ENCODE measurements around the gene RAI14. TPM values are rescaled to one million over a fixed set of nuclear protein-coding genes. Genes with fewer than 3 reads are reported as not detected.
"Not testable (repeated sequence)": the region's sequence is repeated elsewhere in the genome, so short reads cannot be mapped to it uniquely, and the experiment has no call there.

Gene RAI14
- total and polyA plus RNA-seq, 4 donors: 16.7 to 91.5 (median 49.3) TPM

GRCh38 chr5:34699155-34700077 lies 43.3 kb downstream of the RAI14 start:
- Histone ChIP-seq H3K4me3 (no peak overlapping the region), H3K4me1 (ENCODE audit: control insufficient read depth in 5 of 5, insufficient read depth in 5 of 5, low read length in 5 of 5) (peaks cover 0 to 9% (median 0%) of the 10 kb centered on the region in 5 donors), H3K9me3 (ENCODE audit: control insufficient read depth in 4 of 4, insufficient read depth in 3 of 4, low read length in 3 of 4) (no peaks in the 10 kb centered on the region), H3K27me3 (ENCODE audit: control insufficient read depth in 3 of 3, insufficient read depth in 3 of 3, low read length in 2 of 3) (no peaks in the 10 kb centered on the region), H3K9ac (ENCODE audit: insufficient read depth in 1 of 2, low read length in 2 of 2) (no peak overlapping the region), H3K36me3 (ENCODE audit: control insufficient read depth in 4 of 4, insufficient read depth in 4 of 4, low read length in 4 of 4) (no peaks in the 10 kb centered on the region), H3K27ac (ENCODE audit: low read depth in 1 of 2, low read length in 1 of 2) (peak overlapping the region in 1 of 2 donors; percentile 62)
- no peak for DNase-seq
- 67 to 78% methylated on average over 9 of the region's 9 CpGs for WGBS, 2 donors
- no peak for ATAC-seq (ENCODE audit: insufficient read depth, low FRiP score)
- no peak for TF ChIP-seq CTCF (IDR thresholded peaks at IDR 0.05; ENCODE audit: control extremely low read depth, extremely low read depth)

GRCh38 chr5:34700078-34700452 lies 43.9 kb downstream of the RAI14 start:
- DNase-seq (no peak), ATAC-seq (ENCODE audit: insufficient read depth, low FRiP score) (no peak)
- WGBS, 2 donors: 85 to 87% methylated on average over 2 of the region's 2 CpGs
- no peaks in the 10 kb centered on the region for H3K36me3 ChIP-seq (ENCODE audit: control insufficient read depth in 4 of 4, insufficient read depth in 4 of 4, low read length in 4 of 4)
- H3K27ac ChIP-seq (ENCODE audit: low read depth in 1 of 2, low read length in 1 of 2): peak overlapping the region in 1 of 2 donors; percentile 67
- H3K4me3 ChIP-seq: no peak overlapping the region
- H3K9me3 ChIP-seq (ENCODE audit: control insufficient read depth in 4 of 4, insufficient read depth in 3 of 4, low read length in 3 of 4): no peaks in the 10 kb centered on the region
- H3K9ac ChIP-seq (ENCODE audit: insufficient read depth in 1 of 2, low read length in 2 of 2): no peak overlapping the region
- H3K27me3 ChIP-seq (ENCODE audit: control insufficient read depth in 3 of 3, insufficient read depth in 3 of 3, low read length in 2 of 3): no peaks in the 10 kb centered on the region
- peaks cover 0 to 6% (median 0%) of the 10 kb centered on the region in 5 donors for H3K4me1 ChIP-seq (ENCODE audit: control insufficient read depth in 5 of 5, insufficient read depth in 5 of 5, low read length in 5 of 5)
- TF ChIP-seq CTCF (IDR thresholded peaks at IDR 0.05; ENCODE audit: control extremely low read depth, extremely low read depth): no peak

- H3K4me3 ChIP-seq; H3K27ac ChIP-seq (ENCODE audit: low read depth in 1 of 2, low read length in 1 of 2); H3K36me3 ChIP-seq (ENCODE audit: control insufficient read depth in 4 of 4, insufficient read depth in 4 of 4, low read length in 4 of 4); H3K4me1 ChIP-seq (ENCODE audit: control insufficient read depth in 5 of 5, insufficient read depth in 5 of 5, low read length in 5 of 5); H3K9ac ChIP-seq (ENCODE audit: insufficient read depth in 1 of 2, low read length in 2 of 2); DNase-seq; H3K9me3 ChIP-seq (ENCODE audit: control insufficient read depth in 4 of 4, insufficient read depth in 3 of 4, low read length in 3 of 4); H3K27me3 ChIP-seq (ENCODE audit: control insufficient read depth in 3 of 3, insufficient read depth in 3 of 3, low read length in 2 of 3); ATAC-seq (ENCODE audit: insufficient read depth, low FRiP score): not testable (repeated sequence)
- 95 to 97% methylated on average over 2 of the region's 2 CpGs for WGBS, 2 donors
Observed at GRCh38 chr5:34701442-34701841, 45.3 kb downstream of the RAI14 start.

- WGBS, 2 donors: 91% methylated on average over 10 of the region's 10 CpGs
- Histone ChIP-seq H3K4me3 (no peak overlapping the region), H3K9ac (ENCODE audit: insufficient read depth in 1 of 2, low read length in 2 of 2) (no peak overlapping the region), H3K36me3 (ENCODE audit: control insufficient read depth in 4 of 4, insufficient read depth in 4 of 4, low read length in 4 of 4) (no peaks in the 10 kb centered on the region), H3K27ac (ENCODE audit: low read depth in 1 of 2, low read length in 1 of 2) (no peak overlapping the region), H3K9me3 (ENCODE audit: control insufficient read depth in 4 of 4, insufficient read depth in 3 of 4, low read length in 3 of 4) (no peaks in the 10 kb centered on the region), H3K27me3 (ENCODE audit: control insufficient read depth in 3 of 3, insufficient read depth in 3 of 3, low read length in 2 of 3) (no peaks in the 10 kb centered on the region), H3K4me1 (ENCODE audit: control insufficient read depth in 5 of 5, insufficient read depth in 5 of 5, low read length in 5 of 5) (peaks cover 0 to 9% (median 0%) of the 10 kb centered on the region in 5 donors)
- TF ChIP-seq CTCF (IDR thresholded peaks at IDR 0.05; ENCODE audit: control extremely low read depth, extremely low read depth): no peak
- DNase-seq (no peak), ATAC-seq (ENCODE audit: insufficient read depth, low FRiP score) (no peak)
Observed at GRCh38 chr5:34703767-34704713, 47.9 kb downstream of the RAI14 start.

Data from lung (tissue), 12 donors.